ENCODE data around the gene ZCCHC7. TPM values are rescaled to one million over a fixed set of nuclear protein-coding genes. Genes with fewer than 3 reads are reported as not detected.

Gene ZCCHC7
- total RNA-seq, 2 experiments from 2014 or later, result 76.4 to 108 TPM

- Histone ChIP-seq H3K79me2 (ENCODE audit: insufficient read depth, low read depth, low read length) (no peaks in the 10 kb centered on the region; the same call in 1 of the 2 replicates), H3K36me3 (ENCODE audit: insufficient read depth, low read length) (peaks cover 27% of the 10 kb centered on the region), H3K9me3 (ENCODE audit: low read length) (no peaks in the 10 kb centered on the region), H3K4me1 (ENCODE audit: insufficient read depth, low read length, poor library complexity, severe bottlenecking) (peaks cover 67% of the 10 kb centered on the region), H3K4me3 (ENCODE audit: low read depth, low read length, poor library complexity, severe bottlenecking) (no peak overlapping the region), H3K4me2 (ENCODE audit: low read length) (no peak overlapping the region), H2AFZ (ENCODE audit: low read length) (no peak overlapping the region), H3K9me2 (ENCODE audit: insufficient read depth, low read length) (no peaks in the 10 kb centered on the region), H4K20me1 (ENCODE audit: insufficient read depth, low read length) (no peaks in the 10 kb centered on the region), H3K27ac (ENCODE audit: low read depth, low read length, poor library complexity, severe bottlenecking) (no peak overlapping the region)
- BruUV-seq (replicated peaks), result no TSS peak
- intact Hi-C loops (cut with micrococcal nuclease; ENCODE audit: unreplicated experiment), result loop anchor here (10.0 kb wide), 1 partner anchor 490 kb away; no protein-coding TSS in a partner anchor
- ChIA-PET POLR2A (interaction anchor here (0.7 to 2.5 kb wide), 7 partner anchors 9 to 440 kb away, joined by 3 to 12 read pairs (median 4); no protein-coding TSS in a partner anchor), CTCF (ENCODE audit: unreplicated experiment) (interaction anchor here (1.4 kb wide), 1 partner anchor 13 kb away, joined by 4 read pairs; no protein-coding TSS in a partner anchor)
- DNase-seq (ENCODE audit: low spot score), result peak; percentile 58
- TF ChIP-seq EZH2phosphoT487 (IDR thresholded peaks at IDR 0.05; ENCODE audit: borderline replicate concordance, low read depth, low read length) (no peak), CTCF (conservative IDR thresholded peaks at IDR 0.05; ENCODE audit: low read length) (peak; percentile 79)
These were observed 244.5 kb downstream of the ZCCHC7 start for GRCh38 chr9:37364751-37365360.

- no peaks in the 10 kb centered on the region for H3K9me3 ChIP-seq (ENCODE audit: low read length)
- peak overlapping the region; percentile 80 for H3K4me2 ChIP-seq (ENCODE audit: low read length)
- H3K4me3 ChIP-seq (ENCODE audit: low read depth, low read length, poor library complexity, severe bottlenecking), result peak overlapping the region; percentile 64
- no peaks in the 10 kb centered on the region for H3K9me2 ChIP-seq (ENCODE audit: insufficient read depth, low read length)
- H4K20me1 ChIP-seq (ENCODE audit: insufficient read depth, low read length), result no peaks in the 10 kb centered on the region
- H3K36me3 ChIP-seq (ENCODE audit: insufficient read depth, low read length), result peaks cover 8% of the 10 kb centered on the region; the same call in 1 of the 2 replicates
- no peaks in the 10 kb centered on the region; the same call in 1 of the 2 replicates for H3K79me2 ChIP-seq (ENCODE audit: insufficient read depth, low read depth, low read length)
- CTCF ChIA-PET (ENCODE audit: unreplicated experiment), result interaction anchor here (1.0 kb wide), 1 partner anchor 20 kb away, joined by 3 read pairs; no protein-coding TSS in a partner anchor
- POLR2A ChIA-PET, result interaction anchor here (0.8 to 12.9 kb wide), 15 partner anchors 10 to 333 kb away, joined by 3 to 298 read pairs (median 4); no protein-coding TSS in a partner anchor
- no TSS peak for BruUV-seq (replicated peaks)
- TF ChIP-seq CTCF (conservative IDR thresholded peaks at IDR 0.05; ENCODE audit: low read length), result no peak
- TF ChIP-seq EZH2phosphoT487 (IDR thresholded peaks at IDR 0.05; ENCODE audit: borderline replicate concordance, low read depth, low read length), result no peak
- peaks cover 86% of the 10 kb centered on the region for H3K4me1 ChIP-seq (ENCODE audit: insufficient read depth, low read length, poor library complexity, severe bottlenecking)
- H2AFZ ChIP-seq (ENCODE audit: low read length), result no peak overlapping the region
- H3K27ac ChIP-seq (ENCODE audit: low read depth, low read length, poor library complexity, severe bottlenecking), result peak overlapping the region; percentile 99
- DNase-seq (ENCODE audit: low spot score), result peak; percentile 91
- intact Hi-C loops (cut with micrococcal nuclease; ENCODE audit: unreplicated experiment), result loop anchor here (2.0 to 10.0 kb wide), 6 partner anchors 45 to 495 kb away; partner anchors contain the start of gene PAX5
These were observed 249.3 kb downstream of the ZCCHC7 start for GRCh38 chr9:37369671-37370070.

Data from OCI-LY7 (cell line).